ENCODE results near the gene NDUFA5. TPM values are rescaled to one million over a fixed set of nuclear protein-coding genes. Genes with fewer than 3 reads are reported as not detected.
A peak's percentile ranks its signal among the peaks of the same experiment; 100 is the strongest.

NDUFA5 gene
- total and polyA plus RNA-seq, 9 donors, result 43.2 to 83.3 (median 63.2) TPM

DNA sequence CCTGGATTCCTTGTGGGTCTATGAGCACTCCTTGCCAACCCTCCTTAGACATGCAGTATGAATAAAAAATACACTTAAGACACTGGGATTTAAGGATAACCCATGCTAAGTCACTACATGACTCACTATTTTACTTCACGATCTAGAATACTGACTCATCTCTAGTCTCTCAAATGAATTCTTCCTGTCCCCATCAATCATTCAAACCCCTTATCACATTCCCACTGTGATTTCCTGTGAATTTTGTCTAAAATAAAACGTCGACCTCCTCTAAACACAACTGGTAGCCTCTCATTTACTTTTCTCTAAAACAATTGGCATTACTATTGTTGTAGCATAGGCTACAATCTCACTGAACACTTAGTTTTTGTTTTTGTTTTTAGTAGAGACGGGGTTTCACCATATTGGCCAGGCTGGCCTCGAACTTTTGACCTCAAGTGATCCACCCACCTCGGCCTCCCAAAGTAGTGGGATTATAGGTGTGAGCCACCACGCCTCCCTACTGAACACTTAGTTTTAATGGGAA is 19.4 kb downstream of the NDUFA5 start:
- no peak overlapping the region for H3K27ac ChIP-seq
- 49 to 60% (median 55%) methylated on average over 7 of the region's 7 CpGs for WGBS, 3 donors

GRCh38 chr7:123537026-123537642 is 20.5 kb downstream of the NDUFA5 start:
- Histone ChIP-seq H3K36me3 (no peaks in the 10 kb centered on the region), H3K27me3 (no peaks in the 10 kb centered on the region), H3K4me3 (no peak overlapping the region), H3K27ac (no peak overlapping the region), H3K9me3 (no peaks in the 10 kb centered on the region), H3K4me1 (ENCODE audit: insufficient read depth) (peaks cover 4% of the 10 kb centered on the region)
- no peak for DNase-seq
- 16 to 24% (median 19%) methylated on average over 3 of the region's 3 CpGs for WGBS, 3 donors
- intact Hi-C loops (cut with DNase I), result no loop called here
- no peak for TF ChIP-seq CTCF (IDR thresholded peaks at IDR 0.05)
- TF ChIP-seq POLR2A (IDR thresholded peaks at IDR 0.05), result no peak
- no peak for TF ChIP-seq EP300 (IDR thresholded peaks at IDR 0.05)

More for the DNA sequence above, 19.4 kb downstream of the NDUFA5 start:
- H3K4me3 ChIP-seq, result no peak overlapping the region
- intact Hi-C loops (cut with DNase I), result no loop called here
- no peak for DNase-seq
- no peak for TF ChIP-seq POLR2A (IDR thresholded peaks at IDR 0.05)
- TF ChIP-seq EP300 (IDR thresholded peaks at IDR 0.05), result no peak
- TF ChIP-seq CTCF (IDR thresholded peaks at IDR 0.05), result no peak
- H3K27me3 ChIP-seq, result no peaks in the 10 kb centered on the region
- no peaks in the 10 kb centered on the region for H3K9me3 ChIP-seq
- peaks cover 4% of the 10 kb centered on the region for H3K4me1 ChIP-seq (ENCODE audit: insufficient read depth)
- H3K36me3 ChIP-seq, result no peaks in the 10 kb centered on the region

DNA sequence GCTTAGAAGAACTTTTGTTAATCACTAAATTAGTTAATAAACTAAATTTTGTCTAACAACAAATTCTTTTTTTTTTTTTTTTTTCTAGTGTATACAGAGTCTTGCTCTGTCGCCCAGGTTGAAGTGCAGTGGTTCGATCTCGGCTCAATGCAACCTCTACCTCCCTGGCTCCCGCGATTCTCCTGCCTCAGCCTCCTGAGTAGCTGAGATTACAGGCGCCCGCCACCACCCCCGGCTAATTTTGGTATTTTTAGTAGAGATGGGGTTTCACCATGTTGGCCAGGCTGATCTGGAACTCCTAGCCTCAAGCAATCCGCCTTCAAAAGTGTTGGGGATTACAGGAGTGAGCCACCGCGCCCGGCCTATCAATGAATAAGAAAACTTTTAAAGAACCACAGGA is 22.1 kb downstream of the NDUFA5 start:
- no peaks in the 10 kb centered on the region for H3K36me3 ChIP-seq
- intact Hi-C loops (cut with DNase I), result no loop called here
- H3K4me1 ChIP-seq (ENCODE audit: insufficient read depth), result peaks cover 4% of the 10 kb centered on the region
- H3K9me3 ChIP-seq, result no peaks in the 10 kb centered on the region
- no peaks in the 10 kb centered on the region for H3K27me3 ChIP-seq
- no peak overlapping the region for H3K27ac ChIP-seq
- no peak for TF ChIP-seq CTCF (IDR thresholded peaks at IDR 0.05)
- no peak for TF ChIP-seq EP300 (IDR thresholded peaks at IDR 0.05)
- TF ChIP-seq POLR2A (IDR thresholded peaks at IDR 0.05), result no peak
- peak overlapping the region; percentile 68 for H3K4me3 ChIP-seq
- WGBS, 3 donors, result 89 to 91% (median 90%) methylated on average over 12 of the region's 12 CpGs
- peak in 4 of 5 donors; percentile 17 to 52 (median 47) for DNase-seq

DNA sequence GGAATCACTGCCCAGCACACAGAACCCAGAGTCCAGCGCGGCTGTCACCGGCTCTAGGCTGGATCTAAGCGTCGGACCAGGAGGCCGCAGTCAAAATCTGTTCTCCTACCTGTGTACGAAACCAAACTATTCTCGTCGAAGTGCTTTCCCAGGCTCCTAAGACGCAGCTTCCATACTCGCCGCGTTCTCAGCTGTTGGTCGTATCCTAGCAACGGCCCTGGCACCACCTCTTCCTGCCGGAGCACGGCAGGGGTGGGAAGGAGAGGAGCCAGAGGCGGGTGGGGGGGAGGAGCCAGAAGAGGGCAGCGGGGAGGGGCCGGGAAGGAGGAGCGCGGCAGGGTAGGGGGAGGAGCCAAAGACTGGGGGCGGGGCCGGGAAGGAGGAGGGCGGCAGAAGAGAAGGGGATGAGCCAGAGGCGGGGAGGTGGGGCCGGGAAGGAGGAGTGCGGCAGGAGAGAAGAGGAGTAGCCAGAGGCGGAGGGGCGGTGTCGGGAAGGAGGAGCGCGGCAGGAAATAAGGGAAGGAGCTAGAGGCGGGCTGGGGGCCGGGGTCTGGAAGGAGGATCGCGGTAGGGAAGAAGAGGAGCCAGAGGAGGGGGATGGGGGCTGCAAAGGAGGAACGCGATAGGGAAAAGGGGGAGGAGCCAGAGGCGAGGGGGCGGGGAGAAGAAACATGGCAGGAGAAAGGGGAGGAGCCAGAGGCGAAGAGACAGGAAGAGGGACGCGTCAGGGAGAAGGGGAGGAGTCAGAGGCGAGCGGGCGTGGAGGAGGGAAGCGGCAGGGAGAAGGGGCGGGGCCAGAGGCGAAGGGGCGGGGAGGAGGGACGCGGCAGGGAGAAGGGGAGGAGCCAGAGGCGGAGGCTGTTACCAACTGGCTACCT is 23.0 kb downstream of the NDUFA5 start, which contains the start of gene IQUB:
TSS of gene IQUB (minus strand) at position 213 of the 878 bp plus-strand sequence. CDS start 22,255 bp downstream, outside the sequence.
- TF ChIP-seq POLR2A (IDR thresholded peaks at IDR 0.05), result peak; percentile 61
- TF ChIP-seq CTCF (IDR thresholded peaks at IDR 0.05), result no peak
- no peak for TF ChIP-seq EP300 (IDR thresholded peaks at IDR 0.05)
- Histone ChIP-seq H3K36me3 (no peaks in the 10 kb centered on the region), H3K4me3 (peak within 1 kb of the TSS; percentile 68), H3K27ac (peak within 1 kb of the TSS in 1 of 2 donors; percentile 87), H3K4me1 (ENCODE audit: insufficient read depth) (peaks cover 4% of the 10 kb centered on the region), H3K27me3 (no peaks in the 10 kb centered on the region), H3K9me3 (no peaks in the 10 kb centered on the region)
- intact Hi-C loops (cut with DNase I), result no loop called here
- DNase-seq, result peak; percentile 98 to 100 (median 99)
- 0 to 1% (median 1%) methylated on average over 50 to 54 of the region's 54 CpGs for WGBS, 3 donors

Measured in ovary (tissue), 9 donors.